Mucosa of rectum (tissue), 2 donors: ENCODE results near the gene SEZ6L2.
"Not testable (repeated sequence)": the region's sequence is repeated elsewhere in the genome, so short reads cannot be mapped to it uniquely, and the experiment has no call there.

Source experiments
- H3K27ac ChIP-seq, 2 donors: one replicate each; pipeline ENCODE4 v1.7.0; 2013; ENCODE audit warnings: inconsistent platforms in 2 of 2, low read depth in 2 of 2, low read length in 2 of 2
- H3K27me3 ChIP-seq, 2 donors: one replicate each; pipeline ENCODE4 v1.7.0; 2013; ENCODE audit warnings: low read length in 2 of 2; ENCODE audit not compliant: control insufficient read depth in 2 of 2, insufficient read depth in 2 of 2
- H3K36me3 ChIP-seq, 2 donors: one replicate each; pipeline ENCODE4 v1.7.0; 2013; ENCODE audit warnings: low read length in 2 of 2; ENCODE audit not compliant: control insufficient read depth in 2 of 2, insufficient read depth in 2 of 2
- H3K4me1 ChIP-seq, 2 donors: one replicate each; pipeline ENCODE4 v1.7.0; 2013; ENCODE audit warnings: low read length in 2 of 2, mild to moderate bottlenecking in 1 of 2; ENCODE audit not compliant: control insufficient read depth in 2 of 2, insufficient read depth in 2 of 2
- H3K4me3 ChIP-seq, 2 donors: one replicate each; pipeline ENCODE4 v1.7.0; 2013; ENCODE audit warnings: low read length in 2 of 2
- H3K9ac ChIP-seq, 2 donors: one replicate each; pipeline ENCODE4 v1.7.0; 2013; ENCODE audit warnings: low read length in 2 of 2, low read depth in 1 of 2, mild to moderate bottlenecking in 1 of 2
- H3K9me3 ChIP-seq, 2 donors: one replicate each; pipeline ENCODE4 v1.7.0; 2013; ENCODE audit warnings: low read length in 2 of 2; ENCODE audit not compliant: control insufficient read depth in 2 of 2
- donor health status: healthy.
- donor health status: Normal muscosa, but diverticular disease.

The SEZ6L2 gene

GRCh38 chr16:29871822-29872546 is 27.4 kb downstream of the SEZ6L2 start:
- Histone ChIP-seq H3K4me1 (no peaks in the 10 kb centered on the region), H3K27ac (no peak overlapping the region), H3K36me3 (no peaks in the 10 kb centered on the region), H3K27me3 (peaks cover 0 to 3% of the 10 kb centered on the region in 2 donors), H3K9me3 (no peaks in the 10 kb centered on the region), H3K4me3 (no peak overlapping the region), H3K9ac (no peak overlapping the region)

DNA sequence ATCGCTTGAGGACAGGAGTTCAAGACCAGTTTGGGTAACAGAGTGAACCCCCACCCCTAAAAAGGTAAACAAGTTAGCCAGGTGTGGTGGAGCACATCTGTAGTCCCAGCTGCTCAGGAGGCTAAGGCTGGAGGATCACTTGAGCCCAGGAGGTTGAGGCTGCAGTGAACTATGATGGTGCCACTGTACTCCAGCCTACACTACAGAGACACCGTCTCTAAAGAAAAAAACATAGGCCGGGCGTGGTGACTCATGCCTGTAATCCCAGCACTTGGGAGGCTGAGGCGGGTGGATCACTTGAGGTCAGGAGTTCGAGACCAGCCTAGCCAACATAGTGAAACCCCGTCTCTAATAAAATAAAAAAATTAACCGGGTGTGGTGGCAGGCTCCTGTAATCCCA is 30.3 kb downstream of the SEZ6L2 start:
- H3K9ac ChIP-seq: not testable (repeated sequence)

GRCh38 chr16:29868396-29869009 is 30.8 kb downstream of the SEZ6L2 start:
- Histone ChIP-seq H3K27me3 (no peaks in the 10 kb centered on the region), H3K9ac (no peak overlapping the region), H3K36me3 (no peaks in the 10 kb centered on the region), H3K4me1 (peaks cover 0 to 3% of the 10 kb centered on the region in 2 donors), H3K9me3 (no peaks in the 10 kb centered on the region), H3K4me3 (no peak overlapping the region), H3K27ac (no peak overlapping the region)

More for the DNA sequence above, 30.3 kb downstream of the SEZ6L2 start:
- not testable (repeated sequence) for H3K36me3 ChIP-seq, H3K4me3 ChIP-seq, H3K27ac ChIP-seq, H3K9me3 ChIP-seq, H3K4me1 ChIP-seq, H3K27me3 ChIP-seq

DNA sequence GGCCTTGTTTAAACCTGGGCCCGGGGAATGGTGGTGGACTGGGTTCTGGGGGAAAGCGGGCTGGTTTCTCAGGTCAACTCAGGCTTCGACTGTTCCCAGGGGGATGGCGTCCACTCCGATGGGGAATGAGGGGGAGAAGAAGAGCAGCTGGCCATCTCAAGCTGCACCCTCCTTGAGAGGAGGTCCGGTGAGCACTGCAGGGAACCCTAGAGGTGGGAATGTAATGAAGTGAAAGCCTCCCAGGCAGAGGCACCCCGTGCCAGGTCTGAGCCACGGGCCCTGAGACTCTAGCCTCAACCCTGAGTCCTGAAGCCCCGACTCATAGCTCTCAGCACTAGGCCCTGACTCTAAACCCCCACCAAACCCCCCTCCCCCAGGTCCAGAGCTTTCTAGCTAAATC is 35.1 kb downstream of the SEZ6L2 start:
- H3K36me3 ChIP-seq: peaks cover 11 to 19% of the 10 kb centered on the region in 2 donors
- no peaks in the 10 kb centered on the region for H3K27me3 ChIP-seq
- H3K4me1 ChIP-seq: peaks cover 13 to 15% of the 10 kb centered on the region in 2 donors
- no peak overlapping the region for H3K9ac ChIP-seq
- no peak overlapping the region for H3K4me3 ChIP-seq
- no peak overlapping the region for H3K27ac ChIP-seq
- H3K9me3 ChIP-seq: no peaks in the 10 kb centered on the region

DNA sequence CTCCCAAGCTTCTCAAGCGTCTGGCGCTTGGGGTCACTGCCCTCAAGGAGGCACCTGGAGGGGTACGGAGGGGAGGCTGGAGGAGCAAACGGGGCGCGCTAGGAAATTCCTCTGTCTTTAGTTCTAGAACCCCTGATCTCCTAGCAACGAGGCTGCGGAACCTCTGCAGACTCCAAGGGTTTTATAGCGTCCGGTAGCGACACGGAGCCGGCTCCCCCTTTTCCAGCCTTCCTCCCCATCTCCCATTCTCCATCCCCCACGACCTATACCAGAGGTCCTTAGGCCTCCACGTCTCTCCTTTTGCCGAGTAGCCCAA is 35.7 kb downstream of the SEZ6L2 start:
- Histone ChIP-seq H3K4me1 (peaks cover 13 to 15% of the 10 kb centered on the region in 2 donors), H3K27me3 (no peaks in the 10 kb centered on the region), H3K27ac (peak overlapping the region in 1 of 2 donors; percentile 92), H3K4me3 (peak overlapping the region; percentile 34 to 92), H3K9ac (peak overlapping the region in 1 of 2 donors; percentile 87), H3K9me3 (no peaks in the 10 kb centered on the region), H3K36me3 (peaks cover 17 to 25% of the 10 kb centered on the region in 2 donors)

- H3K9ac ChIP-seq: peak within 1 kb of the TSS; percentile 86 to 87
- H3K4me1 ChIP-seq: peaks cover 13 to 15% of the 10 kb centered on the region in 2 donors
- peak within 1 kb of the TSS; percentile 83 to 92 for H3K27ac ChIP-seq
- peaks cover 21 to 30% of the 10 kb centered on the region in 2 donors for H3K36me3 ChIP-seq
- peak within 1 kb of the TSS; percentile 92 to 95 for H3K4me3 ChIP-seq
- H3K9me3 ChIP-seq: no peaks in the 10 kb centered on the region
- no peaks in the 10 kb centered on the region for H3K27me3 ChIP-seq
Observed at GRCh38 chr16:29862884-29863668, 36.3 kb downstream of the SEZ6L2 start, which contains the start of gene CDIPT. Gene CDIPT (minus strand): TSS chr16:29863226. CDS start chr16:29862857, 369 bp downstream.

GRCh38 chr16:29862383-29862883 is 36.9 kb downstream of the SEZ6L2 start:
- Histone ChIP-seq H3K27ac (peak overlapping the region; percentile 83 to 92), H3K4me3 (peak overlapping the region; percentile 92 to 95), H3K36me3 (peaks cover 21 to 31% of the 10 kb centered on the region in 2 donors), H3K4me1 (peaks cover 13 to 15% of the 10 kb centered on the region in 2 donors), H3K9me3 (no peaks in the 10 kb centered on the region), H3K27me3 (no peaks in the 10 kb centered on the region), H3K9ac (peak overlapping the region; percentile 86 to 87)

DNA sequence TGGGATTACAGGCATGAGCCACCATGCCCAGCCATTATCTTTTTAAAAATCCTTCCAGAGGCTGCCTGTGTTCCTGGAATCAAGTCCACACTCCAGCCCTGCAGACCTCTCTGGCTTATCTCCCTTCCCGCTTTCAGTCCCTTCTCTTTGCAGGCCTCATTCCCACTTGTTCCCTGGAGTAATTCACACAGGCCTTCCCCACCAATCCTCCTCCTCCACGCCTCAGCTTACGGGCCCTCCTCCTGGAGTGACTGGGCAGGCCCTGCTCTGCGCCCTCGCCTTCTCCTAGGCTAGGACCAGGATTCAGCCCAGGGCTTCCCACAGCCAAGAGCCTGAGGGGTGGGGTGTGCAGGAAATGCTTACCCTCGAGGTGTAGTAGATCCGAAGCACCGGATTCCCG is 39.1 kb downstream of the SEZ6L2 start:
- H3K4me3 ChIP-seq: no peak overlapping the region
- no peak overlapping the region for H3K27ac ChIP-seq
- H3K9me3 ChIP-seq: no peaks in the 10 kb centered on the region
- peaks cover 13 to 15% of the 10 kb centered on the region in 2 donors for H3K4me1 ChIP-seq
- no peaks in the 10 kb centered on the region for H3K27me3 ChIP-seq
- peaks cover 21 to 31% of the 10 kb centered on the region in 2 donors for H3K36me3 ChIP-seq
- H3K9ac ChIP-seq: no peak overlapping the region

DNA sequence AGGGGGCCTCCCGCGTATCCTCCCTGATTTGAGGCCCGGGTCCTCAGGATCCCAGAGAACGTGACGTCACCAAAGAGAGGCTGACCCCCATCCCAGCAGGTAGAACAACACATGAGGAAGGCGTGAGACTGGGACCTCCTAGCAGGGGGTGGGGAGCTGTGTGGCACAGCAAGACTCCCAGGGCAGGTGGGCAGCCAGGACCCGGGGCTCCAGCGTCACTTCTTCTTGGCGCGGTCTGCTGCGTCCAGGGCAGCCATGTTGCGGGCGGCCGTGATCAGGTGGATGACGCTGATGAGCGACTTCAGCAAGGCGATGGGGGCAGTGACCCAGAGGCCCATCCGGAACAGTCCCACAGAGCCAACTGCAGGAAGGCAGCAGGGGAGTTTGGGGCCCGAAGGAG is 40.4 kb downstream of the SEZ6L2 start:
- Histone ChIP-seq H3K4me1 (peaks cover 13 to 15% of the 10 kb centered on the region in 2 donors), H3K9me3 (no peaks in the 10 kb centered on the region), H3K27me3 (no peaks in the 10 kb centered on the region), H3K27ac (no peak overlapping the region), H3K36me3 (peaks cover 21 to 31% of the 10 kb centered on the region in 2 donors), H3K9ac (no peak overlapping the region), H3K4me3 (no peak overlapping the region)
